HT-29 (cell line): ENCODE data around the gene ICE1. TPM values are rescaled to one million over a fixed set of nuclear protein-coding genes. Genes with fewer than 3 reads are reported as not detected.
"Not testable (repeated sequence)": the region's sequence is repeated elsewhere in the genome, so short reads cannot be mapped to it uniquely, and the experiment has no call there.

Source experiments
- DNase-seq: peaks from one replicate; pipeline ENCODE4 v3.0.0-alpha.2; 2015; ENCODE audit warnings: low spot score
- total RNA-seq: library from RNA; depleted of rRNA; stranded (reverse); fragments of >200 nt; shearing (Covaris generic); gene quantifications from 2 replicates; pipeline ENCODE4 v1.2.3, GENCODE V29; 2014

ICE1 gene
- total RNA-seq, 1 experiment from 2014 or later, result 18.1 TPM

DNA sequence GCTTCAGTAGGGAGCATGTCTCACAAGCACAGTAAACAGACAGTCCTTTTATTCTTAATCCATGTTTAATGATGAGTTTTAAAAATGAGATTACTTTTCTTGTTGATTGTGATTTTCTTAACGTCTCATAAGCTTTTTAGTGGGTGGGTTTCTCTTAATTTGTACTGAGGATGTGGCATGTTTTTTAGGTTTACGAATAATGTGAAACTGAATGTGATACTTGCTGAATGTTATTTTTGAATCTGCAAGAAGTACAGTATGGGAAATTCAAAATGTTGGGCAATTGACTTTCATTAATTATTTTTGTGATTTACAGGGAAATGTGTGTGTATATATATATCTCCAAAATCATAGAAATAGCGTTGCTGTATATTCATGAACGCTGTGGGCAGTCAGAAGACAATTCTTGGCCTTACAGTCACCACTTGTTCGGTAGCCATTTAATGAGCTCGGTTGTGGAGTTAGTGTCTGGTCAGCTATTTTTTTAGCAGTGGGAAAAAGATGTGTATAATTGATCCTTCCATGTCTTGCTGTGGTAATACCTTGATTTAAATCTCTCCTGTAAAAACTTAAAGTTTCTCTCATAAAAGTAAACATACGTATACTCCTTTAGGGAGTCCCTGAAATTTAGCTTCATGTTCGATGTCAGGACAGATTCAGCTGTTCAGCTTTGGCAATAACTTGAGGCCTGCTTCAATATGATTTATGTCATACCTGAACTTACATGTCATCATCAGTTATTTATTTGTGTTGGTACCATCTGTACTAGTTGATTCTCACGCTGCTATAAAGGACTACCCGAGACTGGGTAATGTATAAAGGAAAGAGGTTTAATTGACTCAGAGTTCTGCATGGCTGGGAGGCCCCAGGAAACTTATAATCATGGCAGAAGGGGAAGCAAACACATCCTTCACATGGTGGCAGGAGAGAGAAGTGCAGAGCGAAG is 15.0 kb downstream of the ICE1 start:
- DNase-seq, result no peak

DNA sequence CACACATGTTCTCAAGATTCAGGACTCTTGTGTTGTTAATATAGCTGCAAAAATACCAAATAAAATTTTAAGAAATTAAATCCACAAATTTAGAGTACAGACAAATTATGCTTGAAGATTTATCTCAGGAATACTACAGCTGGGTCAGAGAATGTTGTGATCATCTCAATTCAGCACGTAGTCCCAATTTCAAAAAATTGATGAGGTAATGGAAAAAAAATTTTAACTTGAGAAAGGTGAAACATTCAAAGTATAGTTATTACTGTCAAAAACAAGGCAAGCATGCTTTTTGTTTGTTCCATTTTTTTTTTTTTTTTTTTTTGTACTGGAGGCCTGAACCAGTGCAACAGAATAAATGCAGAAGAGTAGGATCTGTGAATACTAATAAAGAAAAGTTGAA is 29.4 kb downstream of the ICE1 start:
- no peak for DNase-seq

DNA sequence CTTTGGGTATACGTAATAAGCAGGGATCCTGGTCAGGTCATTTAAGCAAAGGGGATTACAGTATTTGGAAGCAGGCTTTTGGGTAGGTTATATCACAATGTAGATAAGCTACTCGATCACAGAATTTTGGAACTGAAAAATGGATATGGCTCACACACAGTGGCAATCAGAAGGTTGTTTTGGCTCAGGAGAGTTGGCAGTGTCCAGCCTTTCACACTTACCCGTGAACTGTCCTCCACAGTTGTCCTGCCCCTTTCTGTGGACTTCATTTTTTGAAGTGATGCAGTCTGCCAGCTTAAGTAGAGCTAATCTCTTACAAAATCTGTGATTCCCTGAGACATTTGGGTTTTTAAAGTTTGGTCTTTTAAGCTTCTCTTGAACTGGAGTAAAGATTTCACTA is 30.7 kb downstream of the ICE1 start:
- no peak for DNase-seq

DNA sequence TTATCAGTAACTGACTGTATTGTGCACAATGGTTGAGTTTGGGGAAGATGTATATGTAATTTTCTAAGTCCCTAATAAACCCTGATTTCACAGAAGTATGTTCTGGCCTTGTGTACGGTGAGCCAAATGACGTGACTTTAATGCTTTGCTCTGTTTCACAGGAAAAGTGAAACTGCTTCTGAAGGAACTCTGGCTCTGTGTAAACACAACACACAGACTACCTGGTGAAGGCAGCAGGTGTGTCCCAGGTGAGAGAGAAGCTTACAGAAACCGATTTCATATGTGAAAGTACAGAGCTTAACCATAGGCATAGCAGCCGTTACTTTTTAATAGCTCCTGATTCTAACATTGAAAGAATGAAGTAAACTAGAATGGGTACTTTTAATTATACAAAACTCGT is 31.9 kb downstream of the ICE1 start:
- no peak for DNase-seq

DNA sequence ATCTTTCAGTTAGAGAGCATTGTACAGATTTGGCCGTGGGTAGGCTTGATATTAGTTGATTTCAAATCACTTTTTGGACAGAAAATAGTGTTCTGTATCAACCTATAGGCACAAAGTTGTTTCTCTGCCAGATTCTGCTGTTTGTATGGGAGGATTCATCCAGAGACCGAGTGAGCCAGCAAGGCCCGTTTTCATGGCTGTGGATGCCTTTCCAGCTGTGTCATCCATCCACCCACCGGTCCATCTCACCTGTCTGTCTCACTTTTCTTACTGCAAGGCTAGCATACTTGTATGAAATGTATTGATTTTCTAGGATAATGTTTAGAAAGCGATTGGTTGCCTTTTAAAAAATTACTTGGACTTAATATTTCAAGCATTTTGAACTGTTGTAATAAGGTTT is 34.4 kb downstream of the ICE1 start:
- DNase-seq, result no peak

DNA sequence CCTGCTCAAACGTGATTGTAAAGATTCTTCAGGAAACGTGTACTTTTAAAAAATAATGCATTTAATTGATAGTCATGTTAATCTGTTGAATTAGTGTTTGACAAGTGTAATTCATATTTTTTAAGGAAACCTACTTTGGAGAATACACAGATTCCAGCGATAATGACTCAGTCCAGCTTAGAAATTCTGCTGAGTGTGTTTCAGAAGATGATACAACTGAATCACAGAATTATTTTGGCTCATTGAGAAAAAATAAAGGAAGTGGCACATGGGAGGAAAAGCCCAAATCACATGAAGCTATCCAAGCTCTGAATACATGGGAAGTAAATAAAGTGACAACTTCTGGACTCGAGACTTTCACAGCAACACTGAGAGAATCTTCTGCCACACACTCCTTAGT is 37.8 kb downstream of the ICE1 start:
- DNase-seq, result no peak

DNA sequence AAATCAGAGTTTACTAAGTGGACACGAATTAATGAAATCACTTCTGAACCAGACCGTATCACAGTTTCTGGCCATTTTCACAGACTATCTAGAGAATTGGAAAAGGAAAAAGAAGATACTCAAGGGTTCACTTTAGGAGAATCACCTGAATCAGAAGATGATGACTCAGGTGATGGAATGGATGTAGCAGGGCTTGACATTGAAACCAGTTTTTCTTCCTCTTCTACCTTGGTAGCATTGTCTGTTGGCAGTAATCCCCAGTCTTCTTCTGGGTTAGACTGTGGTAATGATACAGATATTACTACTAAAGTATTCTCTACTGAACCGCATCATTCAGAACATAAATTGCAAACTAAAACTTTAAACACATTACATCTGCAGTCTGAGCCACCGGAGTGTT is 38.5 kb downstream of the ICE1 start:
- no peak for DNase-seq

DNA sequence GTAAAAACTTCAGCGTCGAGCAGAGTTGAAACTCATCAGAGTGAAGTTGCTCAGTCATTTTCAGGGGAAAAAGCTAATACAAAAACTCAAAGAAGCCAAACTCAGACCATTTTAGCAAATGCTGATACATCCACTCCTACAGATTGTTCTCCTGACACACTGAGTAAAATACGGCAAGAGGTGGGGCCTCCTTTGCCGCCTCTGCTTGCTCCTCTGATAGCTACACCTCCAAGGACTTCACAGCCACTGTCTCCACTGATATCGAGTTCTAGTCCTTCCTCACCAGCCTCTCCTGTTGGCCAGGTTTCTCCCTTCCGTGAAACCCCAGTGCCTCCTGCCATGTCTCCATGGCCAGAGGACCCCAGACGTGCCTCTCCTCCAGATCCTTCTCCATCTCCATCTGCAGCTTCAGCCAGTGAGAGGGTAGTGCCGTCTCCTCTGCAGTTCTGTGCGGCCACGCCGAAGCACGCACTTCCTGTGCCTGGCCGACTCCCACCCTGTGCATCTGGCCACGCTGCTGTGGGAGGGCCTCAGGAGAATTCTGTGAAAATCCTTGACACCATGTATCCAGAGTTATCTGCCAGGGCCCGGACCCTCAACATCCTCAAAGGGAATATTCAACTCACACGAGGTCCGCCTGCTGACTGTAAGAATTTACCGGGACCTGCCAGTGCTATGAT is 41.7 kb downstream of the ICE1 start:
- DNase-seq, result no peak

DNA sequence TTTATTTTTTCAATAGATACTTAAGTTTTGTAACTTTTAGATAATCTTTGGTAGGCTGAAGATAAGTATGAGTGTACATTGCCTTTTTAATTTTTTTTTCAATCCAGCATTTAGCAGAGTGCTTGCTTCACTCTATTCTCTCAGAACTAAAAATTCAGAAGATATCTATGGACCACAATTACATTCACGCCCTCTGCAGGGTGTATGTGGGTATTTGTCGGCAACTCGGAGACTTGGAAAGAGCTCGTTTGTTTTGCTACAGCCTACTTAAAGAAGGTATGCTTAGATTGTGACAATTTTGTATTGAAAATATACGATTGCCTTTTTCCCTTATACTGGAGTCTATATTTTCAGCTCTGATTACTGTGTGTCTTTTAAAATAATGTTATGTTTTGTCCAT is 43.8 kb downstream of the ICE1 start:
- DNase-seq, result no peak

DNA sequence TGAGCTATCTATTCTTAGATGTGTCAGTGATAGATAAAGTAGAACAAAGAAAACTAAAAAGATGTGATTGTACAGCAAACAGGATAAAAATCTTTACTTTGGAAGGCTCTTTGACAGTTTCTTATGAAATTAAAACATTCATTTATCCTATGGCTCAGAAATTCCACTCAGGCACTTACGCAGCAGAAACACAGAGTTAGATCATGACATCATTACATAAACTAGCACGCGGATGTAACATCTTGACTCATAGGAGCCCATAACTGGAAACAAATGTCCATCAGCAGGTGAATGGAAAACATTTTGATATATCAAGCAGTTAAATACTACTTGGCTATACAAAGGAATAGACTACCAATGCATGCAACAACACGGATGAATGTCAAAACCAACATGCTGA is 45.3 kb downstream of the ICE1 start:
- no peak for DNase-seq

DNA sequence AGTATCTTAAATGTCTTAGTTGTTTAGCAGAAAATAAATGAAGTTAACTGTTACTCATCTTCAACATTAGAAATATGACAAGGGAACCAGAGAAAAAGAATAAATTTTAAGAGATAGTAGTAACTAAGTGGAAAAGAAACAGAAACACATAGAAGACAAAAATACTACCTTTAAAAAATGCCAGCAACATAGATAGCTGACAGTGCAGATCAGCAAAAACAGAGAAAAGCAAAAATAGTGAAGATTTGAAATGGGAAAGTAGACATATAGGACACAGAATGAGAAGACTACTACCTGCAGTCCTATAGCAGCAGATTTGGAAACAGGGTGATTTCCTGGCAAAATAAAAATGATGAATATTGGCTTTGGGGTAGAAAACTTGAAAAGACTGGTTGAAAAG is 48.5 kb downstream of the ICE1 start:
- no peak for DNase-seq

DNA sequence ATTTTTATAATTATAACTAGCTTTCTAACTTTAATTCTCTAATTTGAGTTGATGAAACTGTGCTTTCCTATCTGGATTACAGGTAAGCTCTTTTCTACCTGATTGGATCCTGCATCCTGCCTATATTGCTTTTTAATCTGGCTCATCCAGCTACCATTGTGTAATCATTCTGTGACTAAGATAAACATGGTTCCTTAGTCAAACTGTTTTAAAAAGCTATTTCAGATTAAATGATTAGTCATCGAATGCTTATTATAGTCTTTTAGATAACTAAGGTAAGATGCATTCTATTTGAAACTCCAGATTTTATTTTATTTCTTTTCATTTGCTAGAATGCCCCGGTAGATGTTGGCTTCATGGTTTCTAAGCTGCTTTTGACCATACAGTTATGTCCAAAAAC is 50.7 kb downstream of the ICE1 start:
- DNase-seq, result no peak

DNA sequence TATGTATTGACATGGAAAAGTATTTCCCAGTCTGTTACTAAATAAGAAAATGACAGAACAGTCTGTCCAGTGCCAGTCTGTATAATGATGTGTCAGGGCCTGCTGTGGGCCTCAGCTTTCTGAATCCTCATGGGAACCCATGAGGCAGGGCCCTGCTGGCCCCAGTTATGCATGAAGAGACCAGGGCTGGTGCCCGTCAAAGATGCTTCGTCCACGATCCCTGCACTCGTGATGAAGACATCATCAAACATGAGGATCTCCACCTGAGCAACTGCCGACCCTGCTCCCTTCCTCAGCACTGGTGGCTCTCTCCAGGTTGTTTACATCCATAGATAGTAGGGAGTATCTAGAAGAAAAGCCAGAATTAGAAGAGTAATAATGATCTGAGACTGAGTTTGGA is 52.5 kb downstream of the ICE1 start:
- no peak for DNase-seq

DNA sequence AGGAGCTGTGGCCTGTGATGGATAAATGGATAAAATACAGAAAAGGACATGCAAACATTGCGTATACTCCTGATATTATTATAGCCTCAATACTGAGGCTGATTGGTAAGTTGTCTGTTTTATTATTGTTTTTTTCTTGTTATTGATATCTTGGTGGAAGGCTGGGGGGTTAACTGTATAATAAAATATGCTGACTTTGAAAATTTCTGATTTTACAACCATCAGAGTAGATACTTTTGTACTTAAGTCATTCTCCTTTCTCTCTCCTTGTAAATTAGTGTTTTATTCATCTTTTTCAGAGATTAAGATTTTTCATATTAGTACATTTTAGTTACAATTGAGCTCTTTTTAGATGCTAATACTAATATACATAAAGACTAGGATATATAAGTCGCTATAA is 53.5 kb downstream of the ICE1 start:
- no peak for DNase-seq

DNA sequence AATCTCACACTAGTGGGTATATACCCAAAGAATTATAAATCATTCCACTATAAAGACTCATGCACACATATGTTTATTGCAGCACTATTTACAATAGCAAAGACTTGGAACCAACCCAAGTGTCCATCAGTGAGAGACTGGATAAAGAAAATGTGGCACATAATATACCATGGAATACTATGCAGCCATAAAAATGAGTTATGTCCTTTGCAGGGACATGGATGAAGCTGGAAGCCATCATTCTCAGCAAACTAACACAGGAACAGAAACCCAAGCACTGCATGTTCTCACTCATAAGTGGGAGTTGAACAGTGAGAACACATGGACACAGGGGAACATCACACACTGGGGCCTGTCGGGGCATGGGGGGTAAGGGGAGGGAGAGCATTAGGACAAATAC is 57.1 kb downstream of the ICE1 start:
- DNase-seq, result not testable (repeated sequence)

DNA sequence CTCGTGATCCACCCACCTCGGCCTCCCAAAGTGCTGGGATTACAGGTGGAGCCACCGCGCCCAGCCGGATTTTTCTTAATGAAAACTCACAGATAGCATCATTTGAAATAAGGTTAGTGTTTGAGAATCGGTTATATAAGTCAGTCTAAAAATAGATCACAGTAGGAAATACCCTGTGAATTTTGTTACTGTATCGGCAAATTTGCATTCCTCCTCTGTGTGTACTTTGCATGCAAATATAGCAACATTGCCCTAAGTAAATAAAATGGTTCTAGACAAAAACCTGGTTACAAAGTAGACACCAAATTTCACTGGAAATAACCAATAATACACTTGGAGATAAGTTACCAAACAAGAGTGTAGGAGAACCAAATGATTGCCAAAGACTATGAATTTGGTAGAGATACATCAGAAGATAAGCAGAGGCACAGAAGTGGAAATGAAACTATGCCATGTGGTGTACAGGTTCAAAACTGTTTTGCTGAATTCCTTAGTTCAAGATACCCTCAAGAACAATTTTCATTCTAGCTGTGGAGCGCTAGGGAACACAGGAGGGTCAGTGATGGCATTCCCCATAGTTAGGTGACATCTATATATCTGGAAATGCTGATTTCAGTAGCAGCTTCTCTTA is 58.1 kb downstream of the ICE1 start:
- no peak for DNase-seq

DNA sequence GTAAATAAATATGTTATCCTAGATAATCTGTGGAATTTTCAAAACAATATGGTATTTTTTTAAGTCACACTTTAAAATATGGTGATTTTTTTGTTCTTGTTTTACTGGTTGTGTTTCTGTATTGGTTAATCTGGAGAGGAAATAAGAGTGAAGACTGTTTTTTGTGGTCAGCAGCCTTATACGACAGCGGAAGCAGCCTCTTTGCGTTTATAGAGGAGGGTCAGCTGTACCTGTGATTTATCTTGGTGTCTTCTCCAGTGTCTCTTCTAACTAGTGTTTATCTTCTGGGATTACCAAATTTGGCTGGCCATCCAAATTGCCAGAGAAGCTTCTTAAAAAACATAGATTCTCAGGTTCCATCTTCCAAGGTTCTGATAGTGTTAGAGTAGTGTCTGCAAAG is 58.7 kb downstream of the ICE1 start:
- no peak for DNase-seq

DNA sequence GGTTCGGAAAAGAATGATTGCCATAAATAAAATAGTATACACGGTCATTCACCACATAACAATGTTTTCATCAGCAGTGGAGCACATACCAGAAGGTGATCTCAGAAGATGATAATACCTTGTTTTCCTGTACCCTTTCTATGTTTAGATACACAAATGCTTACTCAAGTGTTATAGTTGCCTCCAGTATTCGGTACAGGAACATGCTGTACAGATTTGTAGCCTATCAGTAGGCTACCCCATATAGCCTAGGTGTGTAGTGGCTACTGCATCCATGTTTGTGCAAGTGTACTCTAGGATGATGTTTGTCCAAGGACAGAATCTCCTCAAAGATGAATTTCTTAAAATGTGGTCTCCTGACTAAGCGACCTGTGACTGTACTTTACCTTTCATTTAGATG is 59.2 kb downstream of the ICE1 start:
- no peak for DNase-seq

DNA sequence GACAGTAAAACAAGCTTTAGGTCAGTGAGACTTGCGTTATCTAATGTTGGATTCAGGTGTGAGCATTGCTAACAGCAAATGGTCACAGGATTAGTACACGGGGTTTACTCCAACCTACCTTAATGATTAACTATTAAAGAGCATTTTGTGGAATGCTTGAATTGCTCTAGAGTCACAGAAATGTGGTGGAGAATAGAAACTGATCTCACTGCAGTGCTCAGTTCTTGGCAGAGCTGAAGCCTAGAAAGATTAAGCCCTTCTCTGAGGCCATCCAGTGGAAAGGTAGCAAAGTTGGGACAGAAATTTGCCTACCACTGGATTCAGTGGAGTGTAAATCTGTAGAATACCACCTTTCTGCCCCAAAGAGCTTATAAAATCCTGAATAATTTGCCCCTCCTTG is 60.9 kb downstream of the ICE1 start:
- no peak for DNase-seq

DNA sequence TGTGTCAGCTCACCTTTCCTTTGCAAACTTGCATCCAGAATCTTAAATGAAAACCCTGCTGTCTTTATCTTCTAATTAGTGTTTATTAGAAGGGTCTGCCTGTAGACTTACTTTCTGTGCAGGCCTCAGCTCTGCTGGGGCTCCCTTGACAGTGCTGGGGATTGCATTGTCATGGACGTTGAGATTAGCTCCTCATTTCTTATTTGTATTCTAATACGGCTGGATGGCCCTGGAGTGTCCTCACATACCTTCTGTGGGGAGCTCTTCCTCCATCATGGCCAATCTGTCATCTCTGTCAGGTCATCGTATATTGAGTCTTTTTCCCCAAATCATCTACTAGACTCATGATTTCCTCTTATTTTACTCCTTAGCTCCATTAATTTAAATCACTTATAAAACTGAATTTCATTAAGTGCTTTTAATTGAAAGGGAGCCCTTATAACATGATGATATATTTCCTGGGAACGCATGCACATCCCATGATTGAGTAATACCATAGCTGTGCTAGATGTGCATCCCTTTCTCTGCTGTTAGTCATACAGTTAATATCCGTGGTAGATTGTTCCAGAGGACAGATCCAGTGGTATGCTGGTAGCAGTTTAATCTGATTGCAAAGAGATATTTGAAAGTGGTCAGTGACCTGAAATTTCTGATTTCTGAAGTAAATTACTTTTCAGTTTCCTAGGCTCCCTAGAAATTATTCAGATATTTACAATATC is 61.6 kb downstream of the ICE1 start:
- no peak for DNase-seq

DNA sequence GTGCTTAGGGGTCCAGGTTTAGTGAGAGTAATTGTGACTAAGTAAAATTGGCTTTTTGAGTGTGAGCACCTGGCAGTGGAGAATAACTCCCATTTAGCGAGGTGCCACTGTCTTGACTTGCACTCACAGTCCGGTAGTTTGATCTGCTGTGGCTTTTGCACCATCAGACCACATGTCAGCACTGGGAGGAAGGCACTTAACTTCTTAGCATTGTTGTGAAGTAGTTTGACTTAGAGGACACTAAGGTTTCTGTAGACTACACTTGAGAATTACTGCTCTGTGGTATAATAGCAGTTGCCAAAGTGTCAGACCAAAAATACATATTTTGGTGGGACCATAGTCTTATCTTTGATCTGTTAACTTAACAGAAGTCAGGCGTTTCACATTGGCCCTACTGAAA is 63.6 kb downstream of the ICE1 start:
- DNase-seq, result no peak
